Kidney glomerular epithelial cell (primary cell): ENCODE data around the gene GHITM.
"Not testable (repeated sequence)": the region's sequence is repeated elsewhere in the genome, so short reads cannot be mapped to it uniquely, and the experiment has no call there.

Source experiments
- DNase-seq: peaks from one replicate; lab custom pipeline; 2025; lab: John Stamatoyannopoulos, UW

Gene GHITM, protein sequence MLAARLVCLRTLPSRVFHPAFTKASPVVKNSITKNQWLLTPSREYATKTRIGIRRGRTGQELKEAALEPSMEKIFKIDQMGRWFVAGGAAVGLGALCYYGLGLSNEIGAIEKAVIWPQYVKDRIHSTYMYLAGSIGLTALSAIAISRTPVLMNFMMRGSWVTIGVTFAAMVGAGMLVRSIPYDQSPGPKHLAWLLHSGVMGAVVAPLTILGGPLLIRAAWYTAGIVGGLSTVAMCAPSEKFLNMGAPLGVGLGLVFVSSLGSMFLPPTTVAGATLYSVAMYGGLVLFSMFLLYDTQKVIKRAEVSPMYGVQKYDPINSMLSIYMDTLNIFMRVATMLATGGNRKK

DNA sequence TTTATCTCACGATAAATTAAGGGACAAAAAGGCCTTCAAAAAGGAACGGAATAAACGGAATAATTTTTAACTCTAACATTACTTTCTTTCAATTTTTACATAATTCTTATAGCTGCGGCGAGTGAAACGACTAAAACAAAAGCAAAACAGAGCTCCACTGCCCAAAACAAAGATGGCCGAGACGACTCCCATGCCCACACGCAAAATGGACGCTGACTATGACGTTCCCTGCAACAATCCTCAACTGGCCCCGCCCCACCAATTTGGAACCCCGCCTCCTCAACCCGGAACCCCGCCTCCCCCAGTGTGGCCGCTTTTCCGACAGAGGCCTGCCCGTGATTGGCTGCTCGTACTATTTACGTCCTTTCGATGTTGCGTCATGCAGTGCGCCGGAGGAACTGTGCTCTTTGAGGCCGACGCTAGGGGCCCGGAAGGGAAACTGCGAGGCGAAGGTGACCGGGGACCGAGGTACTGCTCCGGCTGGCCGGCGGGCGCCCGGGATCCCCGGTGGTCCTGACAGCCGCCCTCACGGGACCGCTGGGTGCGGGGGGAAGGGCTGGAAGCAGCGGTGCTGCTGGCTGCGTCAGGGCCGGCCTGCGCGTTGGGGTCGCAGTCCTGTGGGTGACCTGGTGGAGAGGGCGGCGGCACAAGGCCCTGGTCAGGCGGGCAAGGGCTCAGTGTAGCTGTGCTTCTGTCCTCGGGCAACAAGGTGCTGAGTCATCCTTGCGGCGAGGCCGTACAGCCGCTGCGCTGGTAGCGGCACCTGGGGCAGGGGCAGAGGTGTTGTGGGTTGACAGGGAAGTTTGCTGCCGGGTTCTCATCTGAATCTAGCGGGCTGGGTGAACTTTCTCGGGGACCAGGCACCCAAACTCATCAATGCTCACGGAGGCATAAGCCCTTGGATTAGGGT lies at the start of gene GHITM:
Gene GHITM (plus strand): TSS at position 384 of the 910 bp plus-strand sequence. CDS start 1,992 bp downstream, outside the sequence.
- DNase-seq = peak; percentile 99

DNA sequence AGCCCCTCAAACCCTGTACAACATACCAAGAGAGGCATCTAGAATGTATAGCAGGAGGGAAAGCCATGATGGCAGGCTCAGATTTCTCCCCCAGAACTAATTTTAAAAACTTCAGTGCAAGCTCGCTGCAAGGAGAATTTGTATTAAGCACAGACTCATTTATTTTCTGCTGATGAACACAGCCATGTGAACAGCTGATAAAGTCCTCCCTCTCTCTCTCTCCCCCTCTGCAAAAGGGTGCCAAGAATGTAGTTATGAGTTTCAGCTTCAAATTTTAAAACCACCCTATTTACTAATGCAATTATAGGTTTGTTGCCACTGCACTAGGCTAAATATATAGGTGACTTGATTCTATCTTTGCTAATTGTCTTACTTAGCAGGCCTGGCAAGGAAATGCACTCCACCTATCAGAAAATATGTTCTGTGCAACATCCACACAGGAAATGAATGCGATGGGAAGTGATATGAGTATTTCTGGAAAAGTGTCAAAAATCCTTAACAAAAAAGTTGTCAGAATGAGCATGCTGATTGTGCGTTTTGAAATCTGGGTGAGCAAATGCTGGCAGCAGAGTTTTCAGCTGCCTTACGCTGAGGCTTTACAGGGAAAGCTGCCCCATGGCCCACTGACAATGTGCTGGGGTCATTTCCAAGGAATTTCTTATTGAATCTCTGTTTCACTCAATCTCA lies 43.4 kb upstream of the GHITM start:
- no peak for DNase-seq

DNA sequence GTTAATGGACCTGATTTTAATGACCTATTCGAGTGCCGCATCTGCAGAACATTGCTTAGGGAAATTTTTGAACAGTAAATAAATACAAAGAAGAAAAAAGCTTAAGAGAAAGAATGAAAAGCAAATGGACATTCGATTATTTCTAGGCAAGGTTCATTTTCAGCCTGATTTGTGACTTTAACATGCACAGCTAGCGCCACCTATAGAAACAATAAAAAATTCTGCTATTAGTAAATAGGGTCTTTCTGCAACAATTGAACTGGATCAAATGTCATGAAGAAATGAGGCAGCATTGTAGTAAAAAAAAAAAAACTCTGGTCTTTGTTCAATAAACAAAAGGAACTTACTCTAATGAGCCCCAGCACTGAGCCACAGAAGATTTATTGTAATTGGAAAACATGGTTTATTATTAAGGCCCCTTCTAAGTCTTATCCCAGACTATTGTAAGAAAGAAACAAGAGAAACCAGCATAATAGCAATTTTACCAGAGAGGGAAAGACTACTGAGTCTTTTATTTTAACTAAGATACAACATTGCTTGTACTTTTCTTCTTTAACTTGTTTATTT lies 41.4 kb upstream of the GHITM start:
- peak; percentile 8 for DNase-seq

DNA sequence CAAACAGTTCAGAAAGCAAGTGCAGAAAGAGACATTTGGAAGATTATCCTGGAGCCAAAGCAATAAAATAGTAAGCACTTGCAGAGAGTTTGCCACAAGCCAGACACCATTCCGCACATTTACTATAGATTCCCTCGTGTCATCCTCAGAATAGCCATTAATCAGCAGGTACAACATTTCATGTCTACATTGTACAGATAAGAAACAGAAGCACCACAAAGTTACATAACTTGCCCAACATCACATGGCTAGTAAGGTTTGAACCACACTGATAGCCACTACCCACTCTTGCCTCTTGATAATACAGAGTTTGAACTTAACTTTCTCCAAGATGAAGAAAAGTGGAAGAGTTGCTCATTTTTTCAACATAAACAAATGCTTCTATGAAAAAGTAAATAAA lies 40.6 kb upstream of the GHITM start:
- no peak for DNase-seq

DNA sequence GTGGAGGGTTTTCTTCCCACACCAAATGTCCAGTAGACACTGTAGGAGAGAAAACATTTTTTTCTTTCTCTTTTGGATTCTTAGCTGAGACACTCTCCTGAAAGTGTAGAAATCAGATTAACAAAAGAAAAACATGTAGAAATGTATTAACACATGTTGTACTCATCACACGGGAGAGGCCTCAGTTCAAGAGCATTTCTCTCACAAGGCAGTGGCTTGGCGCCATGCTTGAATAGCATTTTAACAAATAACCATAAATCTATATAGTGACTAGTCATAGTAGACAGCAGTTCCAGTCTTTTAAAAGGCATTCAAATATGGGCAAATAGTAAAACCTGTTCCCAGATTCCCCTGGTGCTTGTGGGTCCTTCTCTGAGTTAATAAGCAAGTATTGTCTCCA lies 38.3 kb upstream of the GHITM start:
- no peak for DNase-seq

DNA sequence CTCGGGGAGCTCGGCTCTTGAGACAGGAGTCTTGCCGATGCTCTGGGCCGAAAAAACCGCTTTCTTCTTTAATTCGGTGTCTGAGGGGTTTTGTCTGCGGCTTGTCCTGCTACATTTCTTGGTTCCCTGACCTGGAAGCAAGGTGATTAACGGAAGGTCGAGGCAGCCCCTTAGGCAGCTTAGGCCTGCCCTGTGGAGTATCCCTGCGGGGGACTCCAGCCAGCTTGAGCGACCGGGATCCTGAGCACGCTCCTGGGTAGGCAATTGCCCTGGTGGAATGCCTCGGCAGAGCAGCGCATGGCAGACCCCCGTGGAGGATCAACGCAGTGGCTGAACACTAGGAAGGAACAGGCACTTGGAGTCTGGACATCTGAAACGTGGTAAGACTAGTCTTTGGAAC lies 30.5 kb upstream of the GHITM start:
- no peak for DNase-seq

DNA sequence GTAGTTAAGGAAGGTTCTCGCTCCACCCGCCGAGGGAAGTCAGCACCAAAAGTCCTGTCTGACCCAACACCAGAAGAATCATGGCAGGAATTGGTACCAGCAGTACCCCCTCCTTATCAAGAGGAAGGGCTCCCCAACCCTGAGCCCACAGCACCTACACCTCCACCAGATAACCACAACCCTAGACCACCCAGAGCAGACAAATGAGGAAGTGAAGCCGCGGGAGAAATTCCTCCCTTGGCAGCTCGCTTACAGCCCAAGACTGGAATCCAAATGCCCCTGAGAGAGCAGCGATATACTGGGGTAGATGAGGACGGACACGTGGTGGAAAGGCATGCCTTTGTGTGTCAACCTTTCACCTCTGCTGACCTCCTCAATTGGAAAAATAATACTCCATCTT lies 29.5 kb upstream of the GHITM start:
- not testable (repeated sequence) for DNase-seq

DNA sequence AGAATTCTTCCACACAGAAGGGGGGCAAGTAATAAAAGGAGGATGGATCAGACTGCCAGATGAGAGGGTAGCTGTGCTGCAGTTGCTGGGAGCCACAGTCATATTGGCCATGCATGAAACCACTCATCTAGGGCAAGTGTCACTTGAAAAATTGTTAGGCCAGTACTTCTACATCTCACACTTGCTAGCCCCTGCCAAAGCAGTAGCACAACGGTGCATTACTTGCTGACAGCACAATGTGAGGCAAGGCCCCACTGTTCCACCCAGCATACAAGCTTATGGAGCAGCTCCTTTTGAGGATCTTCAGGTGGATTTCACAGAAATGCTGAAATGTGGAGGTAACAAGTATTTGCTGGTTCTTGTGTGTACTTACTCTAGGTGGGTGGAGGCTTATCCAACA lies 25.8 kb upstream of the GHITM start:
- not testable (repeated sequence) for DNase-seq

DNA sequence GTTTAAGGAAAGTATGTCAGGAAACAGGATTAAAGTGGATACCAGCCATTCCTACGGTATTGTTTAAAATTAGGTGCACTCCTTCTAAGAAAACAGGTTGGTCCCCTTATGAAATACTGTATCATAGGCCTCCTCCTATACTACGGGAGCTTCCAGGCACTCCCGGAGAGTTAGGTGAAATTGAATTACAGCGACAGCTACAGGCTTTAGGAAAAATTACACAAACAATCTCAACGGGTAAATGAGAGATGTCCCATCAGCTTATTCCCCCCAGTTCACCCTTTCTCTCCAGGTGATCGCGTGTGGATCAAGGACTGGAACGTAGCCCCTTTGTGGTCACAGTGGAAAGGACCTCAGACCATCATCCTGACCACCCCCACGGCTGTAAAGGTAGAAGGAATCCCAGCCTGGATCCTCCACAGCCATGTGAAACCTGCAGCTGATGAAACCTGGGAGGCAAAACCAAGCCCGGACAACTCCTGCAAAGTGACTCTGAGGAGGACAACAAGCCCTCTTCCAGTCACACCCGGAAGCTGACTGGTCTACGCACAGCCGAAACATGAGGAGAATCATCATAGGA lies 25.1 kb upstream of the GHITM start:
- DNase-seq = peak; percentile 28

DNA sequence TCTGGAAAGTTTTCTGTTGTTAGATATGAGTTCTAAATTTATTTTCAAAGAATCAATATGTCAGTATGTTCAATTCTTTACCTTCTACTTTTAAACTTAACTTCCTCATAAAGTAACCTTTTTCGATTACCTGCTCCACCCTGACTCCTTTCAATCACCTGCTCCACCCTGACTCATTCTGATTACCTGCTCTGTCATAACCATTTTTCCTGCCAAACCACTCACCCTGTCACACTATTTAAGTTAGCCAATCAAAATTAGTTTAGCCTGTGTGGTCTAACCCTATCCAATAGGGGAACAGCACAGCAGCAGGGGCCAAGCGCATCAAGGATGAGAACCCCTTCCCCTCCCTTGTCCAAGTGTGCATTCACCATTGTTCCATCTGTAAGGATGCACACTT lies 22.1 kb upstream of the GHITM start:
- not testable (repeated sequence) for DNase-seq

DNA sequence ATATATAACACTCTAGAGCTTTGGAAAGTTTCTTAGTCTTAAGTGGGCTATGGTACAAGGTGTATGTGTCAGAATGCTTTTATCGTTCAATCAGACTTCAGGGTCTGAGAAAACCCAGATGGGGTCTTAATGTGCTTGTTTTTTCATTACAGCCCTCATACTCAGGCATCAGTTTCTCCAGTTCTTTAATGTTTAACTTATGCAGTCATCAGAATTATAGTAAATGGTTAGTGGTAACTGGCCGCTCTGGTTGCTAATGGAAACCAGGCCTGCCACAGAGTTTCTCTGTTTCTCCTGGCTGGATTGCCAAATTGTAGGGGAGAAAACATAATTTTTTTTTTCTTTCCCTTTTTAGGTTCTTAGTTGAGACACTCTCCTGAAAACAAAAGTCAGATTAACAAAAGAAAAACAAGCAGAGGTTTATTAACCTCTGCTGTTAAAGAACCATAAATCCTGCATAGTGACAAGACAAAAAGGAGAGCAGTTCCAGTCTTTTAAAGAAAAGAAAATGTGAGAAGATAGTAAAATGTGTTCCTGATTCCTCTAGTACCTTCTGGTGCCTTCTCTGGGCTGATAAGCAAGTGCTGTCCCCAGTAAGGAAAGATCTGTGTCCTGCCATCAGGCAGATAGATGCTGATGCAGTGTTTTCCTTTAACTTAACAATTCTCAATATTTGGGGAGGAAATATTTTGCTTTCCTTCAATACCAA lies 21.5 kb upstream of the GHITM start:
- peak; percentile 75 for DNase-seq

DNA sequence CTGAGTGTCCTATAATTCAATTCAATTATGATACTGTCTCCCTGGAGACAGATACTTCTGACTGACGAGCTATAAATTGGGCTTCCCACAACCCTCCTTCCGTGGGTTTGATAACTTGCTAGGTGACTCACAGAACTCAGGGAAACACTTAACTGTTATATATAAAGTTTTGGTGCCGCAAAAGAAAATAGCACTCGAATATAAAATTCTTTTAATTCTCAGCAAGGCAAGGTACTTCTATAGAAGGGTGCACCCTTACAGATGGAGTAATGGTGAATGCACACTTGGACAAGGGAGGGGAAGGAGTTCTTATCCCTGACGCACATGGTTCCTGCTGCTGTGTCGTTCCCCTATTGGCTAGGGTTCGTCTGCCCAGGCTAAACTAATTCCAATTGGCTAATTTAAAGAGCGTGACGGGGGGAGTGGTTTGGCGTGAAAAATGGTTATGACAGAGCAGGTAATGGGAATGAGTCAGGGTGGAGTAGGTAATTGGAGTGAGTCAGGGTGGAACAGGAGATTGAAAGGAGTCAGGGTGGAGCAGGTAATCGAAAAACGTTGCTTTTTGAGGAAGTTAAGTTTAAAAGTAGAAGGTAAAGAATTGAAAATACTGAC lies 20.8 kb upstream of the GHITM start:
- DNase-seq = peak; percentile 29

DNA sequence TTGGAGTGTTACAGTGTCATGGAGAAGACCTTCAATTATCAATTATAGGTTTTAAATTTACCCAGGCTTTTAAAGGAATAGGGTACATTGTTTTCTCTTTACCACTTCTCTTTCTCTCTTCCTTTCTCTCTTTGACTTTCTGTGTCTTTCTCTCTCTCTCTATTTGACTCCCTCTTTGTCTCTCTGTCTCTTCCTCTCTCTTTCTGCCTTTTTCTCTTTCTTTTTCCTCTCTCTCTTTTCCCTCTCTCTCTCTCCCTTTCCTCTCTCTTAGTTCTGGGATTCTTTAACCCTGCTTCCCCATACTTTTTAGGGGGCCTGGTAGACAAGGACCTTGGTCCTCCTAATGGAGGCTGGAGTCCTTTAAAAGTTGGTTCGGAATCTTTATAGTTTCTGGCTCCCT lies 15.9 kb upstream of the GHITM start:
- DNase-seq = no peak

DNA sequence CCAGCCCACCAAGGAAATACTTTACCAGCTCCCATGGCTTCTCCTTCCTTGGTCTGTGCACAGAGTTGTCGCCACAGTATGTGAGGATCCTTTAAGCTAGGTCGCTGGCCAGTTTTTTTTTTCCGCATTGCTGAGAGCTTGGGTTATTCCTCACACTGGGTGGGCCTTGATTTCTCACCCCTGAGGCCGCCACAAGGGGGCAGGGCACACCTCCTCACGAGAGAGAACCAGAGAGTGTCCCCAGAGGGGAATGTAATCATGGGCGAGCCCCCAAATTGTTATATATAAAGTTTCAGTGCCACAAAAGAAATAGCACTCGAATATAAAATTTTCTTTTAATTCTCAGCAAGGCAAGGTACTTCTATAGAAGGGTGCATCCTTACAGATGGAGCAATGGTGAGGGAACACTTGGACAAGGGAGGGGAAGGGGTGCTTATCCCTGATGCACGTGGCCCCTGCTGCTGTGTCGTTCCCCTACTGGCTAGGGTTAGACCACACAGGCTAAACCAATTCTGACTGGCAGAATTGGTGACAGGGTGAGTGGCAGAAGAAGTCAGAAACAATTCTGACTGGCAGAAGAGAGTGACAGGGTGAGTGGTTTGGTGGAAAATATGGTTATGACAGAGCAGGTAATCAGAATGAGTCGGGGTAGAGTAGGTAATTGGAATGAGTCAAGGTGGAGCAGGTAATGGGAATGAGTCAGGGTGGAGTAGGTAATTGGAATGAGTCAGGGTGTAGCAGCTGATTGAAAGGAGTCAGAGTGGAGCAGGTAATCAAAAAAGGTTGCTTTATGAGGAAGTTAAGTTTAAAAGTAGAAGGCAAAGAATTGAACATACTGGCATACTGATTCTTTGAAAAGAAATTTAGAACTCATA lies 13.2 kb upstream of the GHITM start:
- DNase-seq = not testable (repeated sequence)

DNA sequence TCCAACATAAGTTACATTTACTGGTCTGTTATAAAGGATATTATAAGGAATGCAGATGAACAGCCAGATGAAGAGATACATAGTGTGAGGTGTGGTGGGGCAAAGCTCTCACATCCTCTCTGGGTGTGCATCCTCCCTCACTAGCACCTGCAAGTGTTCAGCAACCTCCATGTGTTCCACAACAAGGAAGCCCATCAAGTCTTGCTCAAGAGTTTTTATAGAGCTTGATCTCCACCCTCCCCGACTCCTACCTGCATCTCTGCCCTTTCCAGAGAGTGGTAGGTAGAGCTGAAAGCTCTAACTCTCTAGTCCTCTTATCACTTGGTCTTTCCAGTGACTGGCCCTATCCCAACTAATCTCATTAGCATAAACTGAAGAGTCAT lies 12.5 kb upstream of the GHITM start:
- no peak for DNase-seq

DNA sequence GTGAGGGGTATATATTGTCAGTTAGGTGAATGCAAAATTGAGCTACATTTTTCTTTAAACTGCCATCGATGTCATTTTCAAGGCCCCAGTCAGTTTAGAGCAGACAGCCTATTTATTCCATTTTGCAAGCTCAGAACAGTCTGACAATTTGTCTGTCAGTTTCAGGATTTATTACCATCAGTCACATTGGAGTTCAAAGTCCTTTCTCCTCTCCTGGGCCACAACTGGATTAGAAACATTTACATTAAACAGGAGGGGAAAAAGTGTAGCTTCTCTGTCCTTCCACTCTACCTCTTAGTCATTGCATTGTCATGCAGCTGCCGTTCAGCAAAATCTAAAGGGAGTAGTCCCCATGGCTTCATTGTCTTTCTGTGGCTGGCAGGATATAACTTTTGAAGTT lies 3.5 kb upstream of the GHITM start:
- DNase-seq = no peak

DNA sequence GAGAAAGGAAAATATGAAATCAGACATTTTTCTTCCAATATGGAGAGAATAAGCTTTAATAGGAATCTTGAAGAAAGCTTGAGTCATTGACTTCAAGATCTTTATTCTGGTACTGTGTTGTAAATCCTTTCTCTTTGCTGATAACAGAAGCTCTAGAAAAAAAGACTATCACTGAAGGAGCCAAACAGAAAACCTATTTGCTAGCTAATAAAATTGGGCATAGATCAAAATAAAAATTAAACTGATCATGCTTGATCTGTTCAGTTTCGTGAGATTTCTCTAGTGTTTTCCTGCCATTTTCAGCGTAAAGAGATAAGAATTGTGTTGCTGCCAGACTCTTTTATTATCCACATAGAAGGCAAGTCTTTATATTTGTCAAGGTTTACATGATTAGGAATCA lies 1.5 kb upstream of the GHITM start:
- no peak for DNase-seq

DNA sequence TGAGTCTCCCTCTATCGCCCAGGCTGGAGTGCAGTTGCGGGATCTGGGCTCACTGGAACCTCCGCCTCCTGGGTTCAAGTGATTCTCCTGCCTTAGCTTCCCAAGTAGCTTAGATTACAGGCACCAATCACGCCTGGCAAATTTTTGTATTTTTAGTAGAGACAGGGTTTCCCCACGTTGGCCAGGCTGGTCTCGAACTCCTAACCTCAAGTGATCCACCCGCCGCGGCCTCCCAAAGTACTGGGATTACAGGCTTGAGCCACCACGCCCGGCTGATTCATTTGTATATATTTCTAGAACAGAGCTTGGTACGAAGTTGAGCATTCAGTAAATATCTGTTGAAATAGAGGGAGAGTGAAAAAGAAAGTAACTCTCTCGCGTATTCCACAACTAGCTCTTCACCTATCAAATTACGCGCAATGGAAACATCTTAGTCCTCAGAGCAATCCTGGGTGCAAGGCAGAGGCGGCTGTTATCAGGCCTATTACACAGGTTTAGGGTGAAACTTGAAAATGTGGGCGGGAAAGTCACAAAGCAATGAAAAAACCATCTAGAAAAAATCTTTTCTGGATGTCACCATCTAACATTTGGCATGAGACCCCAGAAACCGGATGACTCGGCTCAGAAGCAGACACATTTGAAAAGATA lies 707 bp upstream of the GHITM start:
- no peak for DNase-seq

DNA sequence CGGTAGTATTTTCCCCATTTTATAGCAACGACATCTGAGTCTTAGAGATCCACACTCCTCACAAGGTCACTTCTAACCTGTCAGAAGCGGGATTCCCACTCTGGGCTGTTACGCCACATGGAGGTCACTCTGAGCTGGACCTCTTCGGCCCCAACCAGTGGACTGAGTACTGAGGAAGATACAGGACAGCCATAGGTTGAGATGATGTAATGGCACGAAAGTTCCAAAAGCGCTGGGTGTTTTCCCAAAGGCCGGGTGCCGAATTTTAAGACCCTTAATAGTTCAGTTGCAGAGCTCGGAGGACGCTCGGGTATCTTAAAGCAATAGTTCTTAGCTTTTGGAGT lies 699 bp downstream of the GHITM start:
- no peak for DNase-seq
